HG03432 (cell line): ENCODE results near the gene CHID1.
A peak's percentile ranks its signal among the peaks of the same experiment; 100 is the strongest.

ENCODE experiments used
- ATAC-seq: cut with Tn5 transposase; IDR thresholded peaks from one replicate; pipeline ENCODE4 v1.9.1; 2021; ENCODE audit warnings: mild to moderate bottlenecking, moderate library complexity; ENCODE audit not compliant: unreplicated experiment

CHID1 gene

DNA sequence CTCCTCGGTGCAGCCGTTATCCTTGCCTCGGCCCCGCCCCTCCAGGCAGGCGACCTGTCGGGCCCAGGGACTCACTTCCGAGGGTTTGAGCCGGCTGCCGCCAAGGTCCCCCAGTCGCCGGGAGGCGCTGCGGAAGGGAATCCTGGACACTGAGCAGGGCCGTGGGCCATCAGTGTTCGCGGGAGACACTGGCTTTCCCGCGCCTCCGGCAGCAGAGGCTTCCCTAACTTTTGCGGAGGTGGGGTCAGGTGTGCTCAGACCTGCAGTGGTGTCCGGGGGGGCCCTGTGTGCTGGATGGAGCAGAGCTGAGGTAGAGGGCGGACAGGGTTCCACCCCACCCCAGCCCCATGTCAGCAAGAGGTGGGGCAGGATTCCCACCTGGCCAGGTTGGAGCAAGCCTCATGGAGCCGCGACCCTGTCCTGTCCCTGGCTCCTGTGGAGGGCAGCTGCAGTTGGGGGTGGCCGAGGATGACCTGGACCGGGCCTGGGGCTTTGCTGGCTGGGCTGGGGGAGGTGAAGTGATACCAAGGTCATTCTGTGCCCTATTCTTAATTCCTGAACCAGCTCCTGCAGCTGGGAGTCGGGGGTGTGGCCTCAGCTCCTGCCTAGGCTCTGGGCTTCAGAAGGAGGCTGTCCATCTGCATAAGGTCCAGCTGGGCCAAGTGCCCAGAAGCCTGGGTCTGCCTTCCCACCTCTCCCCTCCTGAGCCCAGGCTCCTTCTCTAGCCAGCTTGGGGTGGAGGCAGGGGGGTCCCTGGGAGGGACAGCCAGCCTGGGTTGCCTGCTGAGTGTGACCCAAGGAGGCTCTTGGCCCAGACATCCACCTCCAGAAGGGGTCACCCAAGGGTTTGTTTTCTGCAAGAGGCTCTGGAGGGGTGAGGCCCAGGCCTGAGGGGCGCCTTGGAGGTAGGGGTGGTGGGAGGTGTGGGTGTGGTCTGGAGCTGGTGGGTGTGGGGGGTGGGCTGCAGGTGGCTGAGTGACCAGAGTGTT, 59.5 kb downstream of the CHID1 start:
- no peak for ATAC-seq

DNA sequence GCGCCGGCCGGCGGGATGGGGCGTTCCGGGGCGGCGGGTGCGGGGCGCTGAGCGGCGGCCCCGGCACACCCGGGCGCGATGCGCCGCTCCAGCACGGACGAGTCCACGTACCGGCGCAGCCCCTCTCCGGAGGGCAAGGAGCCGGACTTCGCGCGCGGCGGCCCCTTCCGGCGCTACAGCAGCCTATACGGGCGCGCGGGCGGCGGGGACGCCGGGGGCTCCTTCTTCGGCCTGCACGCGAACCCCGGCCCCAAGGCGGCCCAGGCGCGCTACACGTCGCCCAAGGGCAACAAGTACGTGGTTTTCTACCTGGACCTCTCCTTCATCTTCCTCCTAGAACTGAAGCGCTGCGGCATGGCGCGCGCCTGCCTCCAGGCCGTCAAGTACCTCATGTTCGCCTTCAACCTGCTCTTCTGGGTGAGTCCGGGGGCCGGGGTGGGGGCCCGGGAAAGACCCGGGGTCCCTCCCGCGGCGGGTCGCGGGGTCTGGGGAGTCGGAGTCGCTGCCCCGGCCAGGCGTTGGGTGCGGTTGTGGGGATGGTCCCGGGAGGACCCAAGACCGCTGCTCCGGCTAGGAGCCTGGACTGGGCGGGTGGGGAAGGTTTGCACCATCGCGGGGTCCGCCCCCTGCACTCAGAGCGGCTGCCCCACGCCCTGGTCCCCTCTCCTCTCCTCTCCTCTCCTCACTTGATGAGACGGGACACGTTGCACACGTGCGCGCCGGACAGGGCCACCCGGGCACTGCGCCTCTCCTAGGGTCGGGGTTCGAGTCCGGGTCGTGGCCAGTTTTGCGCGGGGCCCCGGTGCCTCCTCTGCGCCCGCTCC, 60.4 kb downstream of the CHID1 start:
- no peak for ATAC-seq

DNA sequence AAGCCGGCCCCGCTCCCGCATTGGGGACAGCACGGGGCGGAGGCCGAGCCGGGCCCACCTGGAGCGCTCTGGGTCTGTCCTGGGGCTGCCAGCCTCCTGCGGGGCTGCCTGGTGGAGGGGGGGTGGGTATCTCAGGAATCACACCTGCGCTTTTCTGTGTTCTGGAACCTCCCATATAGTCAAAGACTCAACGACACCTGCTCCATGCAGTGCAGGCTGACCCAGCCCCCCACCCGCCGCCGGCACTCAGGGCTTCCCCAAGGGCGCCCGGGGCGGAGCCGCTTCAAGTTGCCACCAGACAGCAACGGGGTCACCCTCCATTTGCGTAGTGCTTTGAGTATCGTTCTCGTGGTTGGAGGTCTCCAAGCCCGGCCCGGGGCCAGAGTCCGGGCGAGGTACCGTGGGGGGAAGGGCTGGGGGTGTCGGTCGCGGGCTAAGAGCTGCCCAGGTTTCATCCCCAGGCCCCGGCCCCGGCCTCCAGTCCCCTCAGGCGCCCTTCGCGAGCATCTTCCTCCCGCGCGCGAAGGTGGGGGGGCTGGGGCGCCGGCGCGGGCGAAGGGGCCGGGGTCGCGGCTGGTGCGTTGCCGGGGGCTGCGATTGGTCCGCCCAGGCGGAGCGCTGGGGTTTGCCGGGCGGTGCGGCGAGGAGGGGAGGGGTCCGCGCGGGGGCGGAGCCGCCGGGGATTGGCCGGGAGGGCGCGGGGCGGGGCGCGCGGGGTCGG, 61.3 kb downstream of the CHID1 start:
- no peak for ATAC-seq

DNA sequence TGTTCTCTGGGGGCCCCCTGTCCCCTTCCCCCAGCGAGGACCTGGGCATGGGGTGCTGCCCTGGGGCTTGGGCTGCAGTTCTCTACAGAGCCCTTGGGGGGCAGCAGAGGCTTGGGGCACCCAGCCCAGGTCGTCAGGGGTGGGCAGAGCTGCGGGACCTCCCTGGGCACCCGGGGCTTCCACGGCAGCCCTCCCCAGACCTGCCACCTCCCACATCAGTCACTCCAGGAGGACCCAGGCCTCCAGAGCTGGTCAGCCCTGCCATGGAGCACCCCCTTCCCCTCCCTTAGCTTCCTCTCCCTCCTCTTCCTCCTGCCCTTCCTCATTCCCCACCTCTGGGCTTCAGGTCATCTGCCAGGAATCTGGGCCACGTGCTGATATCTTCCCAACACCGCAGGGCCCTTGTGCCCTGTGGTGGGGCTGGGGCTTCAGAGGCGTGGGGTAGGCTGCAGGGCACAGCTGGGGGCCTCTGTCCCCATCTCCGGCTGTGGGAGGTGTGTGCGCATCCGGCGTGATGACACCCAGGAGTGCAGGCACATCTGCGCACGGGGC, 62.2 kb downstream of the CHID1 start:
- ATAC-seq = no peak

DNA sequence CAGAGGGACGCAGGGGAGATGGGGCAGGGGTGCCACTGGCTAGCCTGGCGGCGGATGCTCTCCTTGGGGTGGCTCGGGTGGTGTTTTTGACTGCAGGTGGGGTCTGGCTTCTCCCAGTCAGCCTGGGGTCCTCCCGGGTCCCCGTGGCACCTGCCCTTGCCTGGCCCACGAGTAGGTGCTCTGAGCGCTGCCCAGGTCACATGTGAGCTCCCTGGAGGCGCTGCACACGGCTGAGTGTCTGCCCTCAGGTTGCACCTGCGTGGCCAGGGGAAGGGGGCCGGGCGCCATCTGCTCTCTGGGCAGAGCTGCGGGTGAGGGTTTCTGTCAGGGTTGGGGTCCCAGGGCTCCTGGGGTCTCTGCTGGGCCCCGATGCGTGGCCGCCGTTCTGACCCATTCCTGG, 62.7 kb downstream of the CHID1 start:
- no peak for ATAC-seq

DNA sequence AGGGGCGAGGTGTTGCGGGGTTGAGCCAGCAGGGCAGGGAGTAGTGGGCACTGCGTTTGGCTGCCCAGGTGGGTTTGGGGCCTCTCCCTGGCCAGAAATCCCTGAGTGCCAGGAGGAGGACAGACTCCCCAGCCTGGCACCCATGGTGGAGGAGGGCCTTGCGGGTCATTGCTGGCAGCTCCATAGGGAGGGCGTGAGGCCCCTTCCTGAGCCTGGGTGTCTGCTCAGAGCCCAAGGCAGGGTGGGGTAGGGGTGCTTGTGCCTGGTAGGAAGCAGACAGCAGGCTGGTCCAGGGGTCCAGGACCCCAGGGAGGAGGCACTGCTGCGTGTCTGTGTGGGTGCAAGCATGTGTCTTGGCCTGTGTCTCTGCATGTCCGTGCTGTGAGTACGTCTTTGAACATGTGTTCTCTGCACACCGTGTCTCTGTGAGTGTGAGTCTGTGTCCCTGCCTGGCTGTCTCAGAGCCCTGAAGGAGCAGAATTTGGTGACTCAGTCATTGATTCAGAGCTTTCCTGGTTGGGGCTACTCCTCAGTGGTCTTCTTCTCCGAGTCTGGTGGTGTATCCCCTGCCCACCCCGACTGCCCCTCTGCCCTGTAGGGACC, 64.0 kb downstream of the CHID1 start:
- ATAC-seq = no peak

DNA sequence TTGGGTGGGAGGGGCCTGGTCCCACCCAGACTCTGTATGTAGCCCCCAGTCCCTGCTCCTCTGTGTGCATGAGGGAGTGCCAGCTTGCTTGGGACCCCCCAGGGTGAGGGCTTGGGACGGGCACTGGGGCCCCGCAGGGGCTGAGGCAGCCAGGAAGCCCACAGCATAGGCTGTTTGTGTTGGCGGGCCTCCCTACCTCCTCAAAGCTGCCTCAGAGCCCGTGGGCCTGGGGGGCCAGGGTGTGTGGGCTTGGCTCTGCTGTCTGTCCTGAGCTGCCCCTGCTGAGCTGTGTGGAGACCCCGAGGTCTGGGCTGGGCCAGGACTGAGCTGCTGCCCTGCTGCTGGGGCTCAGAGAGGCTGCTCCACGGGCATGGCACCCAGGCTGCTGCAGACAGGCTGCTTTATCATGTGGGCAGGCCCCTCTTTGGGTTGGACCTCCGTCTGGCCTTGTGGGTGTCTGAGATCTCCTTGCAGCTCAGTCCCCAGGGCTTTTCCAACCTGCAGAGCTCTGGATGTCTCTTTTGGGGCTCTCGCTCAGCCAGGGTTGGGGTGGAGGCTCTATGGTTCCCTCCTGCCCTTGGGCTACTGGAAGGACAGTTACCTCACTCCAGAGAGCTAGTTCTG, 64.6 kb downstream of the CHID1 start:
- ATAC-seq = no peak

DNA sequence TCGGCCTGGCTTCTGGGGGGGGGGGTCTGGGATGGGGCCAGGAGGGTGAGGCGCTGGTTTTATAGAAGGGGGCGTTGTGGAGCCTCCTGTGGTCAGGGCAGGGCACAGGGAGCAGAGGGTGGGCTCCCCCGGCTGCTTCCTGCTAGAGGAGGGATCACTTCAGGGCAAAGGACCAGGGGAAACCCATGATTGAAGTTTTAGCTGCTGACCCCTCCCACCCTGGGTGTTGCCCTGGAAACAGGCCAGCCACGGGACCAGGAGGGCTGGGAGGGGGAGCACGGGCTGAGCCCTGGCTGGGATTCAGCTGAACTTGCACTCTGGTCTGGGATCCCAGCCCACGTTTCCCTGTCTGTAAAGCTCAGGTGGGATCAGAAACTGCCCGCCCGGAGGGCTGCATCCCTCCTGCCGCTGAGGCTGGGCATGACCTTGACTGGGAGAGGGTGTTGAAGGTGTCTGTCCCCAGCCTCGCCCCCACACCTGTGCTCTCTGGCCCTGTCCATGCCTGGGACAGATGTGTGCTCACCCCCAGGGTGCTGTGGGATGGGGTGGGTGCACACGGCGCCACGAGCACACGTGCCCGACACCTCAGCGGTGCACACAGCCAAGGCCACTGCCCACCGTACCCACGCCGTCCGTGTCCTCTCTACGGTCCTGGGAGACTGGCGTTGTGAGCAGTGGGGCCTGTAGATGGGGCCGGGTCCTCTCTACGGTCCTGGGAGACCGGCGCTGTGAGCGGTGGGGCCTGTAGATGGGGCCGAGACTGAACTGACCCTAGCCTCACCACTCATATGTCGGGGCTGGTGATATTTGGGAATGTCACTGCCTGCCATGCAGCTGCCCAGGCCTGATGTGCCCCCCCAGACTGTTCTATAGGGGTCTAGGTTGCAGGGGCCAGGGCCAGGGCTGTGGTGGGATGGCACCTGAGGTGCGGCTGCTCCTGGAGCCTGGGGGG, 65.6 kb downstream of the CHID1 start:
- ATAC-seq = no peak

DNA sequence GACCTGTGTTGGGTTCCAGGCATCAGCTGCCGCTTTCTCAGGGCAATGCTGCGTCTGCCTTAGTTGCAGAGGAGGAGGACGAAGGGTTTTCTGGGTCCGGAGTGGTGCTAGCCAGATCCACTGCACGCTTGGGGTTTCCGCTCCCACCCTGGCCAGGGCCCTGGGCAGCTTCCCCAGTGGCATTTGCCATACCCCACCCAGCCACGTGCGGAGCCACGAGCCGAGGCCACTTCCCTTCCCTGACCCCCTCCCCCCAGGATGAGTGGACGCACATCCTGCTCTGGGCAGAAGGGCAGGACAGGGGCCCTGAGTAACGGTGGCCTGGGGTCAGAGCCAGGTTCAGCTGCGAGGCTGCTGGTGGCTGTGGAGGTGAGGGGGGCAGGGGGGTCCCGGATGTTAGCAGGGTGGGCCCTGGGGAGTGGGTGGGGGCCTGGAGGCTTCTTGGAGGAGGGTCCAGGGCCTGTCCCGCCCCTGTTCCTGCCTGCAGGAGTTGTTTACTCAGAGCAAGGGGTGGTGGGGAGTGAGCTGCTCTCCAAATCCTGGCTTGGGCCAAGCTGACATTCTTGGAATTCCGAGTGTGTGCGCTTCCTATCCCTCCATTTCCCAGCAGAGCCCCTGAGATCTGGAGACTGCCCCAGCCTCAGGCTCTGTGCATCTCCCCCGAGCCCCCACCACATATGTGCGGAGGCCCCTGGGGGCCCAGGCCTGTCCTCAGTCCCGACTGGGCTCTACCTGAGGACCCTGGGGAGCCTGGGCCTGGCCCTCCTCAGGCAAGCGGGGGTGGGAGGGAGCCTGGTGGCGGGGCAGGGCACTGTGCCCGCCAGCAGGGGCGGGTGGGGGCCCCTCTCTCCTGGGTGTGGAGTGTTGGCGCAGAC, 66.6 kb downstream of the CHID1 start:
- ATAC-seq = no peak

DNA sequence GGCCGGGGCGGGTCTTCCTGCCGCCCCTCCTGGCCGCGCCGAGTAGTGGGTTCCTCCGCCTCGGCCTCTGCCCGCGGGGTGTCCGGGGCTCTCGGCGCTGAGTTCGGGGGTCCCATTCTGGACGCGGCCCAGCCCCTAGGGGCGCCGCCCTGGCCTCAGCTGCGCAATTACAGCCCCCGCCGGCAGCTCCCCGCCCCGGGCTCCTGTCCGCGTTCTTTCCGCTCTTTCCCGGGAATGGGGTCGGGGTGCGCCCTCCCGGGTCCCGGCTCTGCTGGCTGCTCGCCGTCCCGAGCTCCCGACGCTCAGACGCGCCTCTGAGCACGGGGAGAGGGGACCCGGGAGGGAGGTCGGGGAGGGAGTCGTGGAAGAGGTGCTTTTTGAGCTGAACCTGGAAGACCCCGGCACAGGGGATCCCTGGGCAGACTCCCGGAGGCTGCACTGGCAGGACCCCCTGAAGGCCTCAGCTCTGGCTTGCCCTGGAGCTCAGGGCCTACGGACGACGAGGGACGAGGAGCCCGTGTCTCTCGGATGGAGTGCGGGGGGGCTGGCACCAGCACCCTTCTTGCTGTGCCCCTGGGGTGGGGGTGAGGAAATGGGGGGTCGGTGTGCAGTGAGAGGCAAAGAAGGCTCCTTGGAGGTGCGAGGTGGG, 67.4 kb downstream of the CHID1 start:
- peak; percentile 4 for ATAC-seq

DNA sequence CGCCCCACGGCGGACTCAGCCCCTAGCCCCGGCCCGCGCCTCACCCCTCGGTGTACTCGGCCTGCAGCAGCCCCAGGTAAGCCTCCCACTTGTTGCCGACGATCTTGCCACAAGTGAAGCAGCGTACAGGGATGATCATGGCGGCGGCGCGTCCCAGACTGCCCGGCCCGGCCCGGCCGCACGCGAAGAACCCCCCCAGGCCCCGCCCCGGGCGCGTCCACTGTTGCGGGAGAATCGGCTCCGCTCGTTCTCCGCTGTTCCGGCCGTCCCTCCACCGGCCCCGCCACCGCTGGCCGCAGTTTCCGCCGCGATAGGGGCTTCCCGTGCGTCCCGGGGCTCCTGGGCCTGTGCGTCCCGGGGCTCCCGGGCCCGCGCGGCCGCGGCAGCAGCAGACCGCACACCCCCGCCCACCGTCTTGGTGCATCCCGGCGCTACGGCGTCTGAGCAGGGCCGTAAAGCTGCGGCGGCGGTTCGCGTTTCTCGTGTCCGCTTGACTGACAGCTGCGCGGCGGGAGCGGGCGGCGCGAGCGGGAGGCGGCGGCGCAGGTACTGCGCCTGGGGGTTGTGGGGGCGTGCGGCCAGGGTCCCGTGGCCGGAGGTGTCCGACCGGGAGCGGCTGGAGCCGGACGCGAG, 68.1 kb downstream of the CHID1 start, which contains the start of the genes POLR2L and TSPAN4:
Gene POLR2L (minus strand): TSS at position 160 of the 633 bp plus-strand sequence. CDS start 21 bp downstream, at position 139.
Gene TSPAN4 (plus strand): TSS at position 483 of the 633 bp plus-strand sequence. CDS start 7,453 bp downstream, outside the sequence.
- peak; percentile 71 for ATAC-seq

DNA sequence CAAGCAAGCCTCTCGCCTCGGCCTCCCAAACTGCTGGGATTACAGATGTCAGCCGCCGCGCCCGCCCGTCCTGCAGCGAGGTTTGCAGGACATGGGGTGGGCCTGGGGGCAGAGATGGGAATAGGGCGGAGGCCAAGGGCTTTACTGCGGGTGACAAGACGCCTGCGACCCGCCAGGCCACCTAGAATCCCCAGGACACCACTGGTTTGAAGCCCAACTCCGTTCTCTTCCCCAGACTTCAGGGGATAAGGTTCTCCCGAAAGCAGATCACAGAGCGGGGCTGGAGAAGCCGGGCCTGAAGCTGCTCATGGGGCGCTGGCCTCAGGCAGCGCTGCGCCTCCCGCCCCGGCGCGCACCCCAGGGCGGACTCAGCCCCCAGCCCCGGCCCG, 68.6 kb downstream of the CHID1 start:
- ATAC-seq = peak; percentile 21

DNA sequence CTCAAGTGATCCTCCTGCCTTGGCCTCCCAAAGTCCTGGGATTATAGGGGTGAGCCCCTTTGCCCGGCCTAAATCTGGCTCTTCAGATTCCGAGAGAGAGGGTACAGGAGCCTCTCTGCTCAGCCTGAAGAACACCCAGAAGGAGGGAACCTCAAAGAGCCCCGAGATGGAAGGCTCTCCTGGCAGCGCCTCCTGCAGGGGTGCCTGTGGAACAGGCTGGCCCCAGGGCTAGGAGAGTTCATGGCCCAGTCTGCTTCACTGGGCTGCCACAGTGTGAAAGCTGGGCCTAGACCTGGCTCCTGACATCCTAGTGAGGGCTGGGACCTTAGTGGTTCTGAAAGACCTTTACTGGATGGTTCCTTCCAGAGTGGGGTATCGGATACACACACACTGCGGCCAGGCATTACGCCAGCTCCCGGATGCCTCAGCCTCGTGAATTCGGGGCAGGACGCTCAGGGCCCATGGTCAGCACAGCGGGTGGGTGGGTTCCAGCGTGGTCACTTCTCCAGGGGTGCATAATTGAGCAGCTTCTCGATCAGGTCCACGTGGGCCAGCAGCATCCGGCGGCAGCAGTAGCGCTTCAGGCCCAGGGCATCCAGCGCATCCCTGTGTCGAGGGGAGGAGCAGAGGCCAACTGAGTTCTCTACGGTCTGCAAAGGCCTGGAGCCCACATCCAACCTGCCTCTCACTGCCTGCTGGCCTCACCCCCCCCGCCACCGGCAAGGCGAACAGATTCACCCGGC, 70.6 kb downstream of the CHID1 start:
- no peak for ATAC-seq

DNA sequence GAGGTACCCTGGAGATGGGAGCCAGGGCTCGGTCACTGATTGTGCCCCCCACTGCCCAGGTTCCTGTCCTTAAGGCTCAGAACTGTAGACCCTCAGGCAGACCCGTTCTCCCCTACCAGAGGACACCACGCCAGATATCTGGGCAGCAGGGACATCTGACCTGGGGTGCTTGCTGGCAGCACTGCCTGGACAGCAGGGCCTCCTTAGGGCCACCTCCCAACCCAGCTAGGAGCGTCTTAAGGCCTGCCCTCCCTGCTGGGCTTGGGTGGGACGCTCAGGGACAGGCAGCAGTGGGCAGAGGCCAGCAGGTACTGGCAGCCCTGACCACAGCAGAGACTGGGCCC, 71.4 kb downstream of the CHID1 start:
- no peak for ATAC-seq

DNA sequence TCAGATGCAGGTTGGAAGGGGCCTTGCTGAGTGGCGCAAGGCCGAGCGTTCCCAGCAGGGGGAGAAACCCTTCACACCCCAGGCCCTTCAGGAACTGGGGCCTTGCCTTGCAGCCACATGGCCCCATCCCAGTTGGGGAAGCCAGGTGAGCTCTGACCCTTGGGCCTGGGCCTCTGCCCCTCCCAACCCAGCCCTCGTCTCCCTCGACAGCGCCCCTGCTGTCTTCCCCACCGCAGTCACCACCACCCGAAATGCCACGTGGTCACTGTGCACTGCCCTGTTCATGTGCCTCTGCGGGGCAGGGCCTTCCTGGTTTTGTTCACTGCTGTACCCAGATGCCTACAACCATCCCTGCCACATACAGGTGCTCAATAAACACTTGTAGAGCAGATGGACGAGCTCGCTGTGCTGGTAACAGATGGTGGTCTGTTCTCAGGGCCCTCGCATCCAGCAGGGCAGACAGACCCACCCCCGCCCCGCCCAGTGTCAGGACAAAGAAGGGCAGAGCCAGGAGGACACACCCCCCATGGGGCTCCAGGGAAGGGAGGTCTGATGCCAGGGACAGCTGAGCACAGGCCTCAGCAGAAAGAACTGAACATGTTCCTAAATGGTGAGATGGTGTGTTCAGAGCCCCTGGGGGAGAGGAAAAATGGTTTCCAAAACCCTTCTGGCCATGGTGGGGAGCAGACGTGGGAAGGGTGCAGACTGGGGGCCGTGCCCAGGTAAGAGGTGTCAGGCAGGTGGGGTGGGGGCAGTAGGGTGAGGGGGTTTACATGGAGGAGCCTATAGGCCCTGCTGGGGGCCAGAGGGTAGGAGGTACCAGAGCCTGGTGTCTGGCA, 72.0 kb downstream of the CHID1 start:
- no peak for ATAC-seq
